HepG2 (cell line): ENCODE measurements around the gene EMC10.

Experiments
- ADNP ChIP-seq: sonication (generic); formaldehyde crosslinking; IDR thresholded peaks from 2 replicates; pipeline ENCODE4 v1.4.0; 2020; ENCODE audit warnings: missing genetic modification reagents
- CTCF ChIP-seq: sonication (generic); formaldehyde crosslinking; IDR thresholded peaks from 2 replicates; pipeline ENCODE4 v1.5.0; 2020; ENCODE audit warnings: mild to moderate bottlenecking, missing genetic modification reagents, moderate library complexity
- DDIT3 ChIP-seq: sonication (generic); formaldehyde crosslinking; IDR thresholded peaks from 2 replicates; pipeline ENCODE4 v1.4.0; 2020; ENCODE audit warnings: mild to moderate bottlenecking, missing genetic modification reagents
- GABPA ChIP-seq, 2 experiments: IDR thresholded peaks; 2 replicates each; pipeline ENCODE4 v1.6.1; 2011 to 2016; ENCODE audit warnings: low read depth in 2 of 2, low read length in 1 of 2, missing biosample characterization in 1 of 2, missing genetic modification characterization in 1 of 2
- MXI1 ChIP-seq: IDR thresholded peaks from 3 replicates; pipeline ENCODE4 v1.6.1; 2012; ENCODE audit warnings: low read depth, low read length, inconsistent platforms, borderline replicate concordance
- POLR2AphosphoS5 ChIP-seq: IDR thresholded peaks from 2 replicates; pipeline ENCODE4 v1.6.1; 2012; ENCODE audit warnings: low read depth, low read length
- SMAD3 ChIP-seq: sonication (generic); formaldehyde crosslinking; IDR thresholded peaks from 2 replicates; pipeline ENCODE4 v1.4.0; 2020; ENCODE audit warnings: missing genetic modification reagents
- SNAPC4 ChIP-seq: sonication (generic); formaldehyde crosslinking; IDR thresholded peaks from 2 replicates; pipeline ENCODE4 v1.4.0; 2020; ENCODE audit warnings: mild to moderate bottlenecking, missing genetic modification reagents
- ZNF496 ChIP-seq: sonication (generic); formaldehyde crosslinking; IDR thresholded peaks from 2 replicates; pipeline ENCODE4 v1.8.1; 2023; ENCODE audit warnings: mild to moderate bottlenecking, moderate library complexity, missing genetic modification reagents; ENCODE audit not compliant: insufficient replicate concordance

- no peak for TF ChIP-seq SMAD3 (CRISPR knock-in tag)
- no peak for TF ChIP-seq POLR2AphosphoS5
- TF ChIP-seq DDIT3 = no peak
- TF ChIP-seq MXI1 = no peak
- no peak for TF ChIP-seq SNAPC4
- TF ChIP-seq CTCF = no peak
- TF ChIP-seq ZNF496 (CRISPR knock-in tag) = no peak
- TF ChIP-seq GABPA (IDR thresholded peaks at IDR 0.05; ENCODE audit: low read depth, low read length) = no peak
- no peak for TF ChIP-seq GABPA (CRISPR knock-in tag; IDR thresholded peaks at IDR 0.05; ENCODE audit: low read depth)
- TF ChIP-seq ADNP (CRISPR knock-in tag) = no peak
Observed at GRCh38 chr19:50476907-50477238, 566 bp downstream of the EMC10 start.
